Neuronal stem cell (in vitro differentiated cells): ENCODE data around the gene SEMA7A.

Experiments
- DNase-seq: peaks from one replicate; pipeline ENCODE4 v3.0.0-alpha.2; 2013; ENCODE audit warnings: low spot score
- H2AFZ ChIP-seq: one replicate; pipeline ENCODE4 v1.6.1; 2013; ENCODE audit warnings: mild to moderate bottlenecking, low read length, inconsistent platforms
- H2AK5ac ChIP-seq: 2 replicates; pipeline ENCODE4 v1.6.1; 2013; ENCODE audit warnings: low read depth, mild to moderate bottlenecking, inconsistent platforms, low read length, moderate library complexity, mixed read lengths
- H2BK120ac ChIP-seq: 2 replicates; pipeline ENCODE4 v1.6.1; 2013; ENCODE audit warnings: low read depth, mild to moderate bottlenecking, inconsistent platforms, low read length, moderate library complexity, mixed read lengths
- H2BK12ac ChIP-seq: one replicate; pipeline ENCODE4 v1.6.1; 2013; ENCODE audit warnings: low read length, inconsistent platforms
- H2BK15ac ChIP-seq: 2 replicates; pipeline ENCODE4 v1.6.1; 2013; ENCODE audit warnings: mild to moderate bottlenecking, low read length, inconsistent platforms, mixed read lengths
- H2BK5ac ChIP-seq: one replicate; pipeline ENCODE4 v1.6.1; 2013; ENCODE audit warnings: inconsistent platforms, mild to moderate bottlenecking, low read length, moderate library complexity
- H3K14ac ChIP-seq: one replicate; pipeline ENCODE4 v1.6.1; 2013; ENCODE audit warnings: low read length, inconsistent platforms
- H3K18ac ChIP-seq: 2 replicates; pipeline ENCODE4 v1.6.1; 2013; ENCODE audit warnings: low read length, inconsistent platforms
- H3K23ac ChIP-seq: 2 replicates; pipeline ENCODE4 v1.6.1; 2013; ENCODE audit warnings: low read depth, mild to moderate bottlenecking, mixed read lengths, low read length, inconsistent platforms; ENCODE audit not compliant: poor library complexity
- H3K27ac ChIP-seq: replicated peaks from 3 replicates; pipeline ENCODE4 v1.5.1; 2013; ENCODE audit warnings: low read length, inconsistent platforms
- H3K27me3 ChIP-seq, 3 experiments: 2 replicates each; pipeline ENCODE4 v1.6.1; 2013; ENCODE audit warnings: low read length in 3 of 3, mild to moderate bottlenecking in 2 of 3, inconsistent platforms in 1 of 3, low read depth in 1 of 3, mixed read lengths in 1 of 3, moderate library complexity in 1 of 3; ENCODE audit not compliant: control insufficient read depth in 3 of 3, insufficient read depth in 3 of 3
- H3K36me3 ChIP-seq, 2 donors: replicated peaks in 1 of 2; 2 replicates each; pipeline ENCODE4 v1.6.1; 2013; ENCODE audit warnings: low read length in 2 of 2; ENCODE audit not compliant: control insufficient read depth in 2 of 2, insufficient read depth in 2 of 2
- H3K4ac ChIP-seq: 2 replicates; pipeline ENCODE4 v1.6.1; 2013; ENCODE audit warnings: inconsistent platforms, mild to moderate bottlenecking, low read length, moderate library complexity
- H3K4me1 ChIP-seq, 2 donors: 1 replicate in 1 of 2; 2 replicates in 1 of 2; pipeline ENCODE4 v1.6.1; 2013; ENCODE audit warnings: low read length in 2 of 2, low read depth in 1 of 2; ENCODE audit not compliant: control insufficient read depth in 2 of 2, insufficient read depth in 1 of 2
- H3K4me2 ChIP-seq: one replicate; pipeline ENCODE4 v1.6.1; 2013; ENCODE audit warnings: mild to moderate bottlenecking, low read length, inconsistent platforms; ENCODE audit not compliant: insufficient read depth, poor library complexity, severe bottlenecking
- H3K4me3 ChIP-seq, 2 donors: 2 replicates each; pipeline ENCODE4 v1.5.1; 2013; ENCODE audit warnings: low read length in 2 of 2, mild to moderate bottlenecking in 2 of 2, inconsistent platforms in 1 of 2, moderate library complexity in 1 of 2
- H3K79me1 ChIP-seq: one replicate; pipeline ENCODE4 v1.6.1; 2013; ENCODE audit warnings: low read depth, mild to moderate bottlenecking, inconsistent platforms, low read length, moderate library complexity
- H3K9ac ChIP-seq: one replicate; pipeline ENCODE4 v1.6.1; 2013; ENCODE audit warnings: mild to moderate bottlenecking, low read depth, low read length, inconsistent platforms; ENCODE audit not compliant: poor library complexity
- H3K9me3 ChIP-seq, 2 donors: replicated peaks in 1 of 2; 2 replicates each; pipeline versions ENCODE3 to v1.6.1; 2013; ENCODE audit warnings: low read length in 2 of 2, mild to moderate bottlenecking in 2 of 2, inconsistent platforms in 1 of 2, low read depth in 1 of 2, mixed read lengths in 1 of 2, moderate library complexity in 1 of 2; ENCODE audit not compliant: control insufficient read depth in 2 of 2, insufficient read depth in 1 of 2
- H4K8ac ChIP-seq: one replicate; pipeline ENCODE4 v1.6.1; 2013; ENCODE audit warnings: low read depth, mild to moderate bottlenecking, inconsistent platforms, low read length, moderate library complexity
- H4K91ac ChIP-seq: one replicate; pipeline ENCODE4 v1.6.1; 2013; ENCODE audit warnings: low read length, low read depth, mild to moderate bottlenecking, inconsistent platforms; ENCODE audit not compliant: poor library complexity
- WGBS, 2 donors: extraction: QIAGEN DNeasy Blood & Tissue Kit; methylation state at CpG; one replicate each; pipeline ENCODE4 v1.1.7; 2013; ENCODE audit warnings: missing lambda C conversion rate in 2 of 2, mixed read lengths in 1 of 2; ENCODE audit not compliant: insufficient read length in 2 of 2, insufficient replicate concordance in 1 of 2; ENCODE audit errors: extremely low coverage in 2 of 2; 5-methylcytosine and 5-hydroxymethylcytosine counted together

SEMA7A gene

DNA sequence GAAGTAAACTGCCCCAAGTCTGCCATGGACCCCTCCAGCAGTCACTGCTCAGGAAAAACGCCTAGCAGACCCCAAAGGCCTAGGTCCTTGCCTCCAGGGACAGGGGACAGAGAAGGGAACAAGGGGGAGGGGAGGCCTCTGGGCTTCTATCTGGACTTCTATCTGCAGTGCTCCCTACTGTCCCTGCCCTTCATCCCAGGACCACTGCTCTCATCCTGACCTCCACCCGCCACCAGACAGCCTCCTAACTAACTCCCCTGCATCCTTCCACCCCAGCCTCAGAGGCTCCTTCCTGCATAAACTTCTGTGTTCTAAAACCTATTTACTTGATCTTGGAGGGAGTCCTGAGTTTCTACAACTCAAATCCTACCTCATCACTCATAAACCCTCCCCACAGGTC, 25.4 kb downstream of the SEMA7A start:
- no CpG with 5 or more reads among the region's 2 CpGs for WGBS, 2 donors
- Histone ChIP-seq H3K27me3 (no peaks in the 10 kb centered on the region), H3K4me3 (no peak overlapping the region), H3K27ac (no peak overlapping the region), H2AFZ (no peak overlapping the region), H2BK15ac (no peak overlapping the region), H3K18ac (peak overlapping the region; percentile 78), H3K9ac (no peak overlapping the region), H2BK5ac (peak overlapping the region; percentile 88), H2BK12ac (no peak overlapping the region), H3K14ac (no peak overlapping the region), H4K91ac (no peak overlapping the region), H3K4me1 (peaks cover 17 to 18% of the 10 kb centered on the region in 2 donors), H3K23ac (no peak overlapping the region), H2BK120ac (no peak overlapping the region), H3K9me3 (no peaks in the 10 kb centered on the region), H3K79me1 (no peaks in the 10 kb centered on the region), H4K8ac (no peak overlapping the region), H3K4ac (no peak overlapping the region), H2AK5ac (peak overlapping the region; percentile 95), H3K36me3 (peaks cover 0 to 3% of the 10 kb centered on the region in 2 donors), H3K4me2 (no peak overlapping the region)
- no peak for DNase-seq

DNA sequence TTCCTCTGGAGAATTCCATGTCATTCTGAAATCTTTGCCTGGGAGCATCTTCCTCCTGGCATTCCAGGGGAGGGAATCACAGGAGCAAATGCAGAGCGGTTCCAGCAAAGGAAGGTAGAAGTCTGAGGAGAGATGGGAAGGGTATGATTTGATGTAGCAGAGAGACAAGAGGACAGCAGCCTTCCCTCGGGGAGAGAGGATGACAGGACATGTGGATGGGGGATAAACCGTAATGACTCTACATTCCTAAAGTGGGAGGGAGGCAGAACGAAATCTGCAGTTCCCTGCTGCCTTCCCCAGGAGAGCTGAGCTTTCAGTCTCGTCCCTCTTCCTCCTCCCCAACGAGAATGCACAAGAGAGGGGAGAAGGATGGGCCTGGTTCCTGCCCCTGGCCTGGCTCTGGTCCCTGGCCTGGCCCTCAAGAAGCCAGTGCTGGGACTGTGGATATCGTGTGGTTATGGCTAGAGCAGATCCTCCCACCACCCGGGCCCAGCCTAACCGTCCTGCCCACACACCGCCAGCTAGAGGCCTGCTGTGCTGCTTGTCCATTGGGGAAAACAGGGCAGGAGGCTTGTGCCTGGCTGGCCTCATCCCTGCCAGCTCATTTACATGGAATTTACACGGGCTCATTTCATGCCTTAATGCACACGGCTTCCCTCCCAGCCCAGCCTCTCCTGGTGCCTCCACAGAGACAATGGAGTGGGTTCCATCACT, 26.6 kb downstream of the SEMA7A start:
- Histone ChIP-seq H3K4me2 (no peak overlapping the region), H3K36me3 (peaks cover 0 to 1% of the 10 kb centered on the region in 2 donors), H2AFZ (peak overlapping the region; percentile 86), H4K91ac (peak overlapping the region; percentile 64), H2BK12ac (no peak overlapping the region), H3K14ac (peak overlapping the region; percentile 32), H2BK15ac (peak overlapping the region; percentile 88), H2BK120ac (no peak overlapping the region), H3K79me1 (no peaks in the 10 kb centered on the region), H3K18ac (peak overlapping the region; percentile 96), H2AK5ac (peak overlapping the region; percentile 95), H2BK5ac (peak overlapping the region; percentile 88), H3K4me1 (peaks cover 17 to 18% of the 10 kb centered on the region in 2 donors), H4K8ac (peak overlapping the region; percentile 78), H3K23ac (peak overlapping the region; percentile 38), H3K4me3 (peak overlapping the region in 1 of 2 donors; percentile 21), H3K4ac (no peak overlapping the region), H3K9ac (peak overlapping the region; percentile 1), H3K27ac (peak overlapping the region; percentile 48), H3K9me3 (no peaks in the 10 kb centered on the region), H3K27me3 (peaks cover 0 to 7% (median 0%) of the 10 kb centered on the region in 3 experiments)
- no CpG with 5 or more reads among the region's 12 CpGs for WGBS, 2 donors
- DNase-seq: peak; percentile 56

- H3K36me3 ChIP-seq: peaks cover 0 to 1% of the 10 kb centered on the region in 2 donors
- no peak overlapping the region for H3K4me2 ChIP-seq
- no peak overlapping the region for H3K9ac ChIP-seq
- H2AFZ ChIP-seq: peak overlapping the region; percentile 86
- no peak overlapping the region for H2BK120ac ChIP-seq
- no peak overlapping the region for H2BK12ac ChIP-seq
- H2AK5ac ChIP-seq: no peak overlapping the region
- H3K18ac ChIP-seq: no peak overlapping the region
- H4K8ac ChIP-seq: no peak overlapping the region
- H3K23ac ChIP-seq: no peak overlapping the region
- H4K91ac ChIP-seq: no peak overlapping the region
- H3K9me3 ChIP-seq: no peaks in the 10 kb centered on the region
- no peaks in the 10 kb centered on the region for H3K79me1 ChIP-seq
- no peak overlapping the region for H3K14ac ChIP-seq
- H3K4me1 ChIP-seq: peaks cover 17 to 18% of the 10 kb centered on the region in 2 donors
- no peak overlapping the region for H3K4ac ChIP-seq
- H3K4me3 ChIP-seq: no peak overlapping the region
- no peak for DNase-seq
- H3K27ac ChIP-seq: no peak overlapping the region
- H2BK5ac ChIP-seq: no peak overlapping the region
- H3K27me3 ChIP-seq: peaks cover 0 to 7% (median 0%) of the 10 kb centered on the region in 3 experiments
- no peak overlapping the region for H2BK15ac ChIP-seq
- WGBS, 2 donors: no CpG with 5 or more reads among the region's 4 CpGs
Observed at GRCh38 chr15:74406517-74406916, 27.2 kb downstream of the SEMA7A start.

DNA sequence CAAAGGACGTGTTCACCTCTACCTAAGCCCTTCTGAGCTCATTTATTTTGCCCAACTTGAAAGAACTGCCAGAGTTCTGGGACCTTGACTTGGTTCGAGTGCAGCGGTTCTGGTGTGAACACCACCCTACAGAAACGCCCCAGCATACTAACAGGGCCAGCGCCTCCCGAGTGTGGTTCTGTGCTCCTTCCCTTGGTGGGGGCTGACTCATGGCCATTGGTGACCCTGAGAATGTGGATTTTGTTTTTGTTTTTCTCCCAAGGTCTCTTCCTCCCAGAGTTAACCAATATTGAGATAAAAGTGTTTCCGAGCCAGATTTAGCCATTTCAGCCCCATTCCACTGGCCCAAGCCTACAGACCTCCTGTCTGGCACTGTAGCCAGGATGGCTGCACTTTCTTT, 27.9 kb downstream of the SEMA7A start:
- H3K9me3 ChIP-seq: no peaks in the 10 kb centered on the region
- peaks cover 0 to 1% of the 10 kb centered on the region in 2 donors for H3K36me3 ChIP-seq
- H4K8ac ChIP-seq: no peak overlapping the region
- no peak overlapping the region for H3K14ac ChIP-seq
- no CpG with 5 or more reads among the region's 7 CpGs for WGBS, 2 donors
- H3K23ac ChIP-seq: no peak overlapping the region
- no peak overlapping the region for H3K27ac ChIP-seq
- no peak overlapping the region for H2AFZ ChIP-seq
- no peak overlapping the region for H3K4me3 ChIP-seq
- no peak overlapping the region for H2AK5ac ChIP-seq
- DNase-seq: no peak
- no peak overlapping the region for H4K91ac ChIP-seq
- H3K4me1 ChIP-seq: peaks cover 18 to 22% of the 10 kb centered on the region in 2 donors
- H3K4me2 ChIP-seq: no peak overlapping the region
- no peak overlapping the region for H2BK120ac ChIP-seq
- peaks cover 0 to 14% (median 0%) of the 10 kb centered on the region in 3 experiments for H3K27me3 ChIP-seq
- H3K79me1 ChIP-seq: no peaks in the 10 kb centered on the region
- H3K18ac ChIP-seq: no peak overlapping the region
- H3K9ac ChIP-seq: no peak overlapping the region
- no peak overlapping the region for H2BK15ac ChIP-seq
- H2BK5ac ChIP-seq: no peak overlapping the region
- H2BK12ac ChIP-seq: no peak overlapping the region
- H3K4ac ChIP-seq: no peak overlapping the region
